Measurements from ENCODE around the gene PRDM4.

- TF ChIP-seq CTCF (IDR thresholded peaks at IDR 0.05) (no peak), POLR2A (IDR thresholded peaks at IDR 0.05) (no peak)
These were observed 42.3 kb downstream of the PRDM4 start for GRCh38 chr12:107718606-107719005.
